ENCODE data around the gene DNAJB9.

Gene DNAJB9

DNA sequence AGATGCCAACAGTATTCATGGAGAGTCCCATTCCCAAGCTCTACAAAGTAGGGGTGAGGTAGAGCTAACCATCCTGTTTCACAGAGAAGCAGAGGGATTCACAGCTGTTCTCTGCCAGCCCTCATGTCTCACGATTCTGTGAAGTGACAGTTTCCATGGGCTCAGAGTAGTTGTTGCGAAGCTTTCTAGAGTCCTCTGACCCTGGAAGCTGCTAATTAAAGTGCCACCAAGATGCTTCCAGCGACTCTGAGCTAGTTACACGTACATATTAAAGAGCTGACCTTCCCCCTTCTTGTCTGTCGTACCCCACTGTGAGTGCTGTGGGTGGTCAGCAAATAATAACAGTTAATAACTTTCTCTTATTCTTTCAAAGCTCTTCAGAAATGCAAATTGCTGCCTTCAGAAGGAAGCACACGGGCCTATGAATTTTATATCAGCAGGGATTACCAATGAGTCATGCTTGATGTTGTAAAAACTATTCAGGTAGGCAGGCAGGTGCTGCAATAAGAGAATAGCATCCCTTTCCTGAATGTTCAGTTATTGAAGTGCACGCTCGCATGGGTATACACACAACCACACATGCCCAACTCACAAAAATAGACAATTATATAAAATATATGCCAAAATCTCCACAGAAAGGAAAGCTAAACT, 34.1 kb downstream of the DNAJB9 start:
- TF ChIP-seq, protein P1, sequence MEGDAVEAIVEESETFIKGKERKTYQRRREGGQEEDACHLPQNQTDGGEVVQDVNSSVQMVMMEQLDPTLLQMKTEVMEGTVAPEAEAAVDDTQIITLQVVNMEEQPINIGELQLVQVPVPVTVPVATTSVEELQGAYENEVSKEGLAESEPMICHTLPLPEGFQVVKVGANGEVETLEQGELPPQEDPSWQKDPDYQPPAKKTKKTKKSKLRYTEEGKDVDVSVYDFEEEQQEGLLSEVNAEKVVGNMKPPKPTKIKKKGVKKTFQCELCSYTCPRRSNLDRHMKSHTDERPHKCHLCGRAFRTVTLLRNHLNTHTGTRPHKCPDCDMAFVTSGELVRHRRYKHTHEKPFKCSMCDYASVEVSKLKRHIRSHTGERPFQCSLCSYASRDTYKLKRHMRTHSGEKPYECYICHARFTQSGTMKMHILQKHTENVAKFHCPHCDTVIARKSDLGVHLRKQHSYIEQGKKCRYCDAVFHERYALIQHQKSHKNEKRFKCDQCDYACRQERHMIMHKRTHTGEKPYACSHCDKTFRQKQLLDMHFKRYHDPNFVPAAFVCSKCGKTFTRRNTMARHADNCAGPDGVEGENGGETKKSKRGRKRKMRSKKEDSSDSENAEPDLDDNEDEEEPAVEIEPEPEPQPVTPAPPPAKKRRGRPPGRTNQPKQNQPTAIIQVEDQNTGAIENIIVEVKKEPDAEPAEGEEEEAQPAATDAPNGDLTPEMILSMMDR (IDR thresholded peaks at IDR 0.05; ENCODE audit: borderline replicate concordance, control extremely low read depth, extremely low read depth, insufficient read depth, missing control alignments) = no peak
- in situ Hi-C loops (cut with MboI; ENCODE audit: low sequenced_read_pairs, unreplicated experiment) = no loop called here
- no peak for DNase-seq (ENCODE audit: low spot score)

DNA sequence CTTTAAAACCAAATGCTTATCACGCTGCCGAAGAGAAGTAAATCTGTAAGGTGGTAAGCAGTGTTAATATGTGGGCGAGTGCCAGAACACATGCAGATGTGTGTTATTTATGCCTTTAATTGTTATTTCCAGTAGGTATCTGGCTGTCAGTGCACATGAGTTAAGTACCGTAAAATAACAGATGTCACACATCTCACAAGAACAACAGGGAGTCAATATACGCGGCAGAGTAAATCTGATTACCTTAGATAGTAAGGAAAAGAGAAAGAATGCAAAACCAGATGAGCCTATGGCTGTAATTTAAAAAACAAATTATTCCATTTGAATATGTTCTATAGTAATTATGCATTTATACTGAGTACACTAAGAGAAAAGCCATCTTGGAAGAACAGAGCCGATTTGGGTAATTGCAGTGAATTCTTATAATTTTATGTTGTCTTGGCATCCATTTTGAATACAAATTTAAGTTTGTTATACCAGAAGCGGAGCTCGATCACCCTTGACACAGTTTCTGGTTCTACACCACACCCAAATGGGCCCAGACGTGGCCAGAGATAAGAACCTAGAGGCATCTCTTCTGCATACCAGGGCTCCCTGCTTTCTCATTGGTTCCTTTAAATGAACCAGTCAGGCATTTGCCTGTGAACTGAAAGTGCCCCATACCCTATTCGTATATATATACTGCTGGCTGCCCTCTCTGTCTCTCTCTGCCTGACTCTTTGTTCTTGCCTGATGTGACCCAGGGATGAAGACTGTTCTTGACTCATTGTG, 34.8 kb downstream of the DNAJB9 start:
- no peak for DNase-seq (ENCODE audit: low spot score)
- TF ChIP-seq, protein P1 (IDR thresholded peaks at IDR 0.05; ENCODE audit: borderline replicate concordance, control extremely low read depth, extremely low read depth, insufficient read depth, missing control alignments) = no peak
- in situ Hi-C loops (cut with MboI; ENCODE audit: low sequenced_read_pairs, unreplicated experiment) = no loop called here

DNA sequence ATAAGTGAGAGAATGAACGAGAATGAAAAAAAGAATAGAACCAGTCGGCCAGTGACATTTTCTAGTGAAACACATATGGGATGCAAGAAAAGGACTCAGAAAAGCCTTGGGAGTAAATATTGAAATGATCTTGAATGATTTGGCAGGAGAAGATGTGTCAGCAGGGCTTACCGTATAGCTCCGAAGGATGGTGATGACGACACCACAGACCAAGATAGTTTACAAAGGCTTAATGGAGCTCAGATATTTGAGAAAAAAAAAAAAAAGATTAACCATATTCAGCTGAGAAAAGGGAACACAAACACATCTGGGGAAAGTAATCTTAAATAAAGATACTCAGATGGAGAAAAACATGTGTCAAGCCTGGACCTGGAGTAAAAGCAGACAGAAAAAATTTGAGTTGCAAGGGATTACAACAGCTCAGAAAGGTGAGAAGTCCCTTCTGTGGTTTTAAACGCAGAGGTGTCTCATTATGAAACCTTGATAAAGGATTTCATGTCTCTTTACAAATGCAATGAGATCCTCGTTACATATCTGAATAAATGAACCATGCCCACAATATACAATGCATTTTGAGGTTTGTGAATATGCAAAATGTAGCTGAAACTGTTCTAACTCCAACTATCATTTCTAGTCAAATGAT, 36.0 kb downstream of the DNAJB9 start:
- TF ChIP-seq, protein P1 (IDR thresholded peaks at IDR 0.05; ENCODE audit: borderline replicate concordance, control extremely low read depth, extremely low read depth, insufficient read depth, missing control alignments) = no peak
- in situ Hi-C loops (cut with MboI; ENCODE audit: low sequenced_read_pairs, unreplicated experiment) = no loop called here
- DNase-seq (ENCODE audit: low spot score) = no peak

DNA sequence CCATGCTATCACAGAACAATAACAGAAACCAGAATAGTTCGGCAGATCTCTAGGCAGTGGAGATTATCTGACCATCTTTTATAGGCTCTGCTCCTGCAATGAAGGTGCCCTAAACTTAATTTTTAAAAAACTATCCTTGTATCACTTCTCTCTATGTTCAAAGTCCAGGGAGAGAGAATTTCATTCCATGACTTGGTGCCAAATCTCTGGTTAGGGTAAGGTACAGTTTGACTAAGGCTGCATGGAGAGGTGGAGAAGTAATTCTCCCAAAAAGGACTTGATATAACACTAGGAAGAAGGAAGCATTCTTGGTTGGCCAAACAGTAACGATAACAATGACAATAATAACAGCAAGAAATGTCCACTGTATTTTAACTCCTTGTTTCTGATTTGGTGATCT, 40.0 kb downstream of the DNAJB9 start:
- in situ Hi-C loops (cut with MboI; ENCODE audit: low sequenced_read_pairs, unreplicated experiment) = no loop called here
- DNase-seq (ENCODE audit: low spot score) = no peak
- TF ChIP-seq, protein P1 (IDR thresholded peaks at IDR 0.05; ENCODE audit: borderline replicate concordance, control extremely low read depth, extremely low read depth, insufficient read depth, missing control alignments) = no peak

DNA sequence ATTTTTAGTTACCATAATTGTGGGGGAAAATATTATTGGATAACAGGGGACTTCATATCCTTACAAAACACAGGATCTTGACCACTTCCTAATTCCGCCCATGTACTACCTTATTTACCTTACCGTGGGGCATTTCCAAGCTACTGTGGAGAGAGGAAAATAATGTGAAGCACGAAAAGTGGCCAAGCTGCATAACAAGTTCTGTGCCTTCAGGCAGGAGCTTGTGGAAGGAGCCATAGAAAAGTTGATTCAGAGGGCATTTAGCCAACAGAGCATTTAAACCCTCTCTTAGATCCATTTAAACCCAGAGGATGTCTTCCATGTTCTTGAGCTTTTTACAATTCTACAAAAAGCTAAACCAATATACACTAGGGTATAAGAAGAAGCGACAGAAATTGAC, 41.6 kb downstream of the DNAJB9 start:
- TF ChIP-seq, protein P1 (IDR thresholded peaks at IDR 0.05; ENCODE audit: borderline replicate concordance, control extremely low read depth, extremely low read depth, insufficient read depth, missing control alignments) = no peak
- DNase-seq (ENCODE audit: low spot score) = no peak
- in situ Hi-C loops (cut with MboI; ENCODE audit: low sequenced_read_pairs, unreplicated experiment) = no loop called here

DNA sequence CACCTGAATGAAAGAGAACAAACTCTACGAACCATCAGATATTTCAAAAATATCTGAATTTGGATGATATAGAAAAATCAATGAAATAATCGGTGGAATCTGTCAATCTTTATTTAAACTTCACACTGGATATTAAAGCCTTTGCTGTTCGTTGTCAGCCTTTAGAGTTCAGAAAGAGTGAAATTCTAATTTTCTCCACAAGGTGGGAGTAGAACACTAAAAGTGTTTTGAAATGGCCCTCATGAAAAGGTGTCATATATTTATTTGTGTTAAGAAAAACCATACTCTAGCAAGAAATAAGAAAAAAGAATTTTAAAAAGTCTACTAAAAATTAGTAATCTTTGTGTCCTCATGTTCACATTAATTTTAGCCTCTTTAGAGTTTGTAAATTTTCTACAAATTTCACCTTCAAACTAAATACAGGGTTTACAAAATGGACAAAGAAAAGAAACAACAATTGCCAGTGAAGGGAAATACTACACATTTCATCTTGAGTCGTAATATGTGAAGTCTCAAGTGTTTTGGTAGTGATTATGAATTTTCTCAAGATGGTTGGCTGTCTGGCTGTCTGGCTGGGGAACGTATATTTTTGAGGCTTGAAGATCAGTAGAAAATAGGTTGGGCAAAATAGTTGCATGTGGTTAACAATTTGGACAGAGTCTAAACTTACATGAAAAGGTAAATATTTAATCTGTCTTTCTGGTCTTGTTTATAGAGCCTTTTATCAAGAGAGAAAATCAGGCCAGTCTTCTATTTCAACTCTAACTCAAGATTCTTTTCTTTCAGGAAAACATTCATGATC, 43.7 kb downstream of the DNAJB9 start:
- DNase-seq (ENCODE audit: low spot score) = peak; percentile 23
- TF ChIP-seq, protein P1 (IDR thresholded peaks at IDR 0.05; ENCODE audit: borderline replicate concordance, control extremely low read depth, extremely low read depth, insufficient read depth, missing control alignments) = peak; percentile 33
- in situ Hi-C loops (cut with MboI; ENCODE audit: low sequenced_read_pairs, unreplicated experiment) = no loop called here
